CD4-positive, alpha-beta T cell treated with Interleukin-15 for 1 hour (primary cell): Measurements from ENCODE around the gene PACRG.
"Not testable (repeated sequence)": the region's sequence is repeated elsewhere in the genome, so short reads cannot be mapped to it uniquely, and the experiment has no call there.

ENCODE experiments used
- DNase-seq: peaks from one replicate; pipeline ENCODE4 v3.0.0-alpha.2; 2020

The PACRG gene

GRCh38 chr6:163300838-163301237 lies 573.1 kb downstream of the PACRG start:
- DNase-seq = no peak

GRCh38 chr6:163301726-163302635 lies 574.2 kb downstream of the PACRG start:
- DNase-seq = no peak

- DNase-seq = no peak
Measured at GRCh38 chr6:163302747-163303146, 575.0 kb downstream of the PACRG start.

- no peak for DNase-seq
Measured at GRCh38 chr6:163306000-163306399, 578.2 kb downstream of the PACRG start.

GRCh38 chr6:163308629-163309440 lies 581.1 kb downstream of the PACRG start:
- DNase-seq = no peak

- DNase-seq = no peak
Measured at GRCh38 chr6:163309491-163310026, 581.8 kb downstream of the PACRG start.

- DNase-seq = no peak
Measured at GRCh38 chr6:163310096-163310972, 582.6 kb downstream of the PACRG start.

GRCh38 chr6:163310973-163311383 lies 583.2 kb downstream of the PACRG start:
- no peak for DNase-seq

GRCh38 chr6:163311830-163312229 lies 584.1 kb downstream of the PACRG start:
- no peak for DNase-seq

GRCh38 chr6:163313566-163313965 lies 585.8 kb downstream of the PACRG start:
- DNase-seq = no peak

- DNase-seq = no peak
Measured at GRCh38 chr6:163313981-163314380, 586.2 kb downstream of the PACRG start.

- no peak for DNase-seq
Measured at GRCh38 chr6:163314791-163315470, 587.2 kb downstream of the PACRG start.

- not testable (repeated sequence) for DNase-seq
Measured at GRCh38 chr6:163316866-163317495, 589.2 kb downstream of the PACRG start.

- no peak for DNase-seq
Measured at GRCh38 chr6:163318071-163318786, 590.5 kb downstream of the PACRG start.

GRCh38 chr6:163319609-163320366 lies 592.0 kb downstream of the PACRG start:
- DNase-seq = no peak

GRCh38 chr6:163320402-163320801 lies 592.6 kb downstream of the PACRG start:
- DNase-seq = no peak

GRCh38 chr6:163320804-163321203 lies 593.0 kb downstream of the PACRG start:
- no peak for DNase-seq

GRCh38 chr6:163321717-163322116 lies 593.9 kb downstream of the PACRG start:
- no peak for DNase-seq

GRCh38 chr6:163323274-163323673 lies 595.5 kb downstream of the PACRG start:
- no peak for DNase-seq

GRCh38 chr6:163323705-163324104 lies 595.9 kb downstream of the PACRG start:
- DNase-seq = no peak
